Measurements from ENCODE around the gene TOR1B. TPM values are rescaled to one million over a fixed set of nuclear protein-coding genes. Genes with fewer than 3 reads are reported as not detected.

The TOR1B gene
- total RNA-seq, result 26.2 and 29.1 TPM in 2 replicates

GRCh38 chr9:129802833-129803675 lies at the start of gene TOR1B:
Gene TOR1B, plus strand, starts transcription at chr9:129803184. Its CDS starts 29 bp downstream, at chr9:129803213.

DNA sequence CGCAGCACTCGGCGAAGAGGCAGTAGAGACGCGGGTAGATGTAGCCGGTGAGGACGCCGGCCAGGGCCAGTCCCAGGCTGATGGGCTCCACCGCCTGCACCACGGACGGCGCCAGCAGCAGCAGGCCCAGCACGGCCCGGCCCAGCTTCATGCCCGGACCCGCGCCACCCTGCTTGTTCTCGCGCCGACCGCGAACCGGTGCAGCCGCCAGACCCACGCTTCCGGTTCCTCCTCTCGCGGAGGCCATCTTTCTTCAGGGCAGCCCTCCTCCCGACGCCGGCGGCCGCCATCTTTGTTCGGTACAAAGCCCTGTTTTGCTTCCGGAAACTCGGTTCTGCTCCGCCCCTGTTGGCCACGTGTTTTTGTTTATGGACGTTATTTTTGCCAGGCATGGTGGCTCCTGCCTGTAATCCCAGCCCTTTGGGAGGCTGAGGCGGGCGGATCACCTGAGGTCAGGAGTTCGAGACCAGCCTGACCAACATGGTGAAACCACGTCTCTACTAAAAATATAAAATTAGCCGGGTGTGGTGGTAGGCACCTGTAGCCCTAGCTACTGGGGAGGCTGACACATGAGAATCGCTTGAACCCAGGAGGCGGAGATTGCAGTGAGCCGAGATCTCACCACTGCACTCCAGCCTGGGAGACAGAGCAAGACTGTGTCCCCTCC lies 21.1 kb downstream of the TOR1B start, which contains the start of gene TOR1A:
Gene TOR1A (minus strand): TSS at position 202 of the 667 bp plus-strand sequence. CDS start 51 bp downstream, at position 151.

DNA sequence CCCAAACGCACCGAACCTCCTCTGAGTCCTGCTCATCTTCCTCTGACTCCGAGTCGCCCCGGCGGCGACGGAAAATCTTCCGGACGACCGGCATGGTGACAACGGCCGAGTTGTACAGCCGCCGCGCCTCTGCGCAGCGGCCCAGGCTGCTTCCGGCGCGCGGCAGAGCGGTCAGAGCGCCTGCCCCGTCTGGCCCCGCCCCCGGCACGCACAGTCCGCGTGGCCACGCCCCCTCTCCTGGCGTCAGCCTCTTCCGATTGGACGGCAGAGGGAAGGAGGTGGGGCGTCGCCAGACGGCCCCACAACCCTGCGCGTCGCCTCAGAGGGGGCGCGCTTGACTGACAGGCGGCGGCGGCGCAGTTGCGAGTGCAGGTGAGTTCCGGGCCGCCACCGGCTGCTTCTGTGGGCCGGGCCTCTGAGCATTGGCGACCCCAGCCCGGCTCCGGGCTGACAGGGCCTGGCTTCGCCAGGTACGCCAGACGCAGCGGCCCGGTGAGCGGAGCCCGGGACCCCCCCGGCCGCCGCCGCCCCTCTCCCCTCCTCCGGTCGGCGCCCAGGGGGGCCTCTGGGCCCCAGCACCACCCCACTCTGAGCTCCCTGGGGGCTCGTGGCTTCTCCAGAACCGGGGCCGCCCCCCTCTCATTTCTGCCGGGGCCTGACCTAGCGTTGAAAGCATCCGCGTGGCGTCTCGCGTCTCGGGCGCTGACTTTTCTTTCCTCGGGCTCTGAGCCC lies 32.3 kb downstream of the TOR1B start, which contains the start of the genes C9orf78 and USP20:
Gene C9orf78 (minus strand): TSS at position 148 of the 732 bp plus-strand sequence. CDS start 54 bp downstream, at position 94.
Gene USP20 (plus strand): TSS at position 331 of the 732 bp plus-strand sequence. CDS start 17,098 bp downstream, outside the sequence.

Other genes with a start within 250 kb of the TOR1B start
- gene C9orf50, start 182.1 kb upstream of the TOR1B start, total RNA-seq, result not detected in 2 replicates
- gene NTMT1, start 177.0 kb upstream of the TOR1B start, total RNA-seq, result 38.3 and 73.1 TPM in 2 replicates
- 25.4 and 28.5 TPM in 2 replicates for gene ASB6, start 161.0 kb upstream of the TOR1B start, total RNA-seq
- not detected in 2 replicates for gene PRRX2, start 137.5 kb upstream of the TOR1B start, total RNA-seq
- gene PTGES, start 50.1 kb upstream of the TOR1B start, total RNA-seq, result 0.70 and 6.2 TPM in 2 replicates
- gene TOR1A, start 21.0 kb downstream of the TOR1B start, total RNA-seq, result 45.7 and 54.8 TPM in 2 replicates
- 25.4 and 48.2 TPM in 2 replicates for gene C9orf78, start 32.1 kb downstream of the TOR1B start, total RNA-seq
- 9.2 and 9.8 TPM in 2 replicates for gene USP20, start 32.3 kb downstream of the TOR1B start, total RNA-seq
- gene FNBP1, start 240.0 kb downstream of the TOR1B start, total RNA-seq, result 7.1 and 13.3 TPM in 2 replicates

Measured in hair follicular keratinocyte (primary cell).